Activated CD8-positive, alpha-beta memory T cell treated with anti-CD3 and anti-CD28 coated beads, Interleukin-2, amount 50 U/mL, for 1 hour (primary cell): ENCODE data around the gene BRAT1.

Source experiments
- DNase-seq: peaks from one replicate; pipeline ENCODE4 v3.0.0-alpha.2; 2020; ENCODE audit errors: extremely low read depth

BRAT1 gene

GRCh38 chr7:2510130-2510776, 45.1 kb downstream of the BRAT1 start:
- no peak for DNase-seq

DNA sequence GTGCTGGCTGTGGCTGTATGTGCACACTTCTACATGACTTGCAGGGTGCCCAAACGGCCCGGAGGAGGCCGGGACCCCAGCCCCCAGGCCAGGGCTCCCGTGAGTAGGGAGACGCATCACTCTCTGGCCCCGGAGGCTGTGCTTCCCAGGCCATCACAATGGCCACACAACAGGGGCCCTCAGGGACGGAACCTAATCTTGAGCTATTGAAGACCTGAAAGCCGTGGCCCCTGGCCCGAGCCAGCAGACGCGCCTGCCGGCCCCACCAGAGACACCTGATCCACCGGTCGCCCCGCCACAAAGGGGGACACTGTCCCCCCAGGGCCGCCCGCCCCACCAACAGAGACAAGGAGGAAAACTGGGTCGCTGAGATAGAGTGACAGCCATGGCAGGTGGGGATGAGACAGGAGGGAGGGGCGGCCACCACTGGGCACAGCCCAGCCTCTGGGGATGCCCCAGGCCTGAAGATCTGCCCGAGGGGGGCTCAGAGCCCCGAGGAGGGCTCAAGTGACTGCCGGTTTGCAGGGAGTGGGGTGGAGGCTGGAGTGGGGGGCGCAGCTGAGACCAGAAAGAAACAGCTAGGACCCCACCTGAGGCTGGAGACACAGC, 45.9 kb downstream of the BRAT1 start:
- DNase-seq, result no peak

DNA sequence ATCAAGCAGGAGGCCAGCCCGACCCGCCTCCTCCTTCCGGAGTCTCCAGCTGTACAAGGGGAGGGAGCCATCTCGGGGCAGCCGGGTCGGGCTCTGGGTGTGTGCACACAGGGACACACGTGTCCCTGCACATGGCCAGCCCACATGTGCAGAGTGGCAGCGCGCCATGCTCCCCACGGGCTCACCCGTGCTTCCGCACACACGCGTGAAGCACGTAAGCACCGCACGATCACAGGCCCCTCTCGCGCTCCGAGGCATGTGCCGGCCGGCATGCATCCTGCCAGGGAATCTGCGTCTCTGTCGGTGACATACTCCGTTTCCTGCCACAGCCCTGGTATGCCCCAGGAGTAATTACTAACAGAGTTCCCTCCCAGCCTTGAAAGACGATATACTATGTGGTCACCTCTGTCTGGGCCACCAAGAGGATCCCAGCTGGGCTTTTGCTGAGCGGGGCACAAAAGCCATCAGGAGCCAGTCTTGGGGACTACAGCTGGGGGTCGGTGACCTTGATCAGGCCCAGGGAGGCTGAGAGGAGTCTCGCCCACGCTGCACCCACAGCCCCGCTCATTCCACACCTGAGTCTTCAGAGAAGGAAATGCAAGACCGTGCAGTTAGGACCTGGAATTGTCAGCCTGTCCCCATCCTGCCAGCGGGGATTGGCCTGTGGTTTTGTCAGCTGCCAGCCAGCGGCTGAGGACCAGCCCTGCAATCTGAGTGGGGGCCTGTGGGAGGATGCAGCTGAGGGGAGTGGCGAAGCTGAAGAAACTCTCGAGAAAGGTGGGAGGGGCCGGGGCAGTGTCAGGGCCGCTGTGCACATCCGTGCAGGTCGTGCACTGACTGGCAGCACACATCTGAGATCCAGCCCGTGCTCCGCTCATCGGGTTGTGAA, 46.8 kb downstream of the BRAT1 start:
- DNase-seq, result no peak

DNA sequence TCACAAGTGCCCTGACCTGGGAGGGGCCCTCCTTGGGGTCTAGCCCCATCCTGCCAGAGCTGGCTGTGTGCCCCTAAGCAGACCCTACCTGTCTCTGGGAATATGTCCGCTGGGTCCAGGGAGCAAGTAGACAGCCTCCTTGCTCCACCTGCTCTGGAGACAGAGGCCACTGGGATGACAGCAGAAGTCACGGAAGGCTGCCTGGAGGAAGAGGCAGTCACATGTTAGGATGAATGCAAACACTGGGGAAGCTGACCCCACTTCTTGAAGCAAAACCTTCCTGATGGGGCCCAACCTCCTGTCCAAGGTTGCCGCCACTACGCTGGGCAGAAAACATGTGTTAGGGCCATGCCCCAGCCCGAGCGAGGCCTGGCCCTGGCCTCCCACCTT, 47.4 kb downstream of the BRAT1 start:
- DNase-seq, result no peak

- DNase-seq, result no peak
These were observed 48.0 kb downstream of the BRAT1 start for GRCh38 chr7:2507208-2507916.

GRCh38 chr7:2505401-2505800, 49.9 kb downstream of the BRAT1 start:
- no peak for DNase-seq

- DNase-seq, result no peak
These were observed 50.4 kb downstream of the BRAT1 start for GRCh38 chr7:2504889-2505375.

DNA sequence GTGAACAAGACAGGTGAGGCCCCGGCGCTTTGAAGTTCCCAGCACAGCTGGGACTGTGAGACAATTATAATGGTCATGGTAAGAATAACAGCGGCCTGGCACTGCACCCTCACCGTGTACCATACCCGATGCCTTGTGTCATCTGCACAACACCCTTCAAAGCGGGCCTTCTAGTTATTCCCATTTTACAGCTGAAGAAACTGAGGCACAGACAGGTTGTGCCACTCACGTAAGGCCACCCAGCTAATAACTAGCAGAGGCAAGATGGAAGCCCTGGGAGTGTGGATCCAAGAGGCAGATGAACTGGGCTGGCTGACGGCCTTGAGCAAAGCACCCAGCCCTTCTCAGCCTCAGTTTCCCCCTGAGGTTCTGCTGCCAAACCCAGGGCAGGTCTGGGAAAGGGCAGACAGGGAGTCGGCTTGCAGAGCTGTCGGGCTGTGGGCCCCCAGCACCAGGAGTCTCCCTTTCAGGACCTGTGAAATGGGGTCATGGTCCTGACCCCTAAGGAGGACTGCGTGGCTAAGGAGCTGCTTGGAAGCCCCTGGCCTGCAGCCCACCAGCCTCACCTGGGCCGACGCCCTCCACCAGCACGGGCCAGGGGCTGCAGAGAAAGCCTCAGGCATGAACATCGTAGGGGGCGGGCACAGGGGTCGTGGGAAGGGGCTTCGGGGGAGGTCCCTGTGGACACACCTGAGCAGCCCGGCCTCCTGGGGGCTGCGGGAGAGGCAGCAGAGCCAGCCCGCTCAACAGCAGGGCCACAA, 51.0 kb downstream of the BRAT1 start:
- DNase-seq, result no peak

- DNase-seq, result no peak
These were observed 52.0 kb downstream of the BRAT1 start for GRCh38 chr7:2503056-2503941.

- DNase-seq, result no peak
These were observed 52.7 kb downstream of the BRAT1 start for GRCh38 chr7:2502647-2502966.

- no peak for DNase-seq
These were observed 53.2 kb downstream of the BRAT1 start for GRCh38 chr7:2501947-2502646.

DNA sequence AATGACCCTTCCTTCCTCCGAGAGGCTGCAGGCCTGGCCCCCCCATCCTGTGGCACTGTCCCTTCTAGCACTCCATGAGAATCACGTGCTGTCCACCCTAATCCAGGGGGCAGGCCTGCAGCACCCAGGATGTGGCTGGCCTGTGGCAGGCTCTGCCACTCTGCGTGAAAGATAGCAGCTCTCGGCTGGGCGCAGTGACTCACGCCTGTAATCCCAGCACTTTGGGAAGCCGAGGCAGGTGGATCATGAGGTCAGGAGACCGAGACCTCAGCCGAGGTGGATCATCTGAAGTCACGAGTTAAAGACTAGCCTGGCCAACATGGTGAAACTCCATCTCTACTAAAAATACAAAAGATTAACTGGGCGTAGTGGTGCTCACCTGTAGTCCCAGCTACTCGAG, 54.6 kb downstream of the BRAT1 start:
- DNase-seq, result no peak

DNA sequence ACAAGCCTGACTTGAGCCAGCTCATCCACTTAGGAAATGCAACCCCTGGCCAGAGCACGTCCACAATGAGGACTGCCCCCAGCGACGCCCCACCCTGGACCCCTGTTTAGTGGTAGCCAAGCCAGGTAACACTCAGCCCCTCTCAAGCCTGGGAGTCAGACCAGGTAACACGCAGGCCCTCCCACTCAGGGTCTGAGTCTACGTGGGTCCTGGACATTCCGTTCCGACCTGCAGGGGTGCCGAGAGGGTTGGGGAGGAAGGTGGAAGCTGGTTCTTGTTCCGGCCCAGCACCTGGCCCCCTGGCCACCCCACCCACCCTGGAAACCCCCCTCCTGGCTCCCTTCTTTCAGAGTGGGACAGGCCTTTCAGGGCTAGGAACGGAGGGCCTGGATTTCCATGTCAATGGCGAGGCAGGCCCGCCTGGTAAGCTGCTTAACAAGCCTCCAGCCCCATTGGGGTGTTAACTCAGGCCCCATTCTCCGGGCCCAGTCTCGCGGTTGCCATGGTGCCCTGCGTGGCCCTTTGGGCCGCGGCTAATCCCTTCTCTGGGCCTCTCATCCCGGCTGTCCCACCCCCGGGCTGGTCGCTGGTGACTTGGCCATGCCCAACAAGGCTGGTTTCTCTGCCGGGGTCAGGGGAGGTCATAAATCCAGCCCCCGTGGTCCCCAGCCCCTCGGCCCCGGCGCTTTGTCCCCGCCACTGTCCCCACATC, 55.4 kb downstream of the BRAT1 start:
- no peak for DNase-seq

- no peak for DNase-seq
These were observed 56.1 kb downstream of the BRAT1 start for GRCh38 chr7:2499181-2499580.

- DNase-seq, result no peak
These were observed 56.6 kb downstream of the BRAT1 start for GRCh38 chr7:2498708-2499107.

DNA sequence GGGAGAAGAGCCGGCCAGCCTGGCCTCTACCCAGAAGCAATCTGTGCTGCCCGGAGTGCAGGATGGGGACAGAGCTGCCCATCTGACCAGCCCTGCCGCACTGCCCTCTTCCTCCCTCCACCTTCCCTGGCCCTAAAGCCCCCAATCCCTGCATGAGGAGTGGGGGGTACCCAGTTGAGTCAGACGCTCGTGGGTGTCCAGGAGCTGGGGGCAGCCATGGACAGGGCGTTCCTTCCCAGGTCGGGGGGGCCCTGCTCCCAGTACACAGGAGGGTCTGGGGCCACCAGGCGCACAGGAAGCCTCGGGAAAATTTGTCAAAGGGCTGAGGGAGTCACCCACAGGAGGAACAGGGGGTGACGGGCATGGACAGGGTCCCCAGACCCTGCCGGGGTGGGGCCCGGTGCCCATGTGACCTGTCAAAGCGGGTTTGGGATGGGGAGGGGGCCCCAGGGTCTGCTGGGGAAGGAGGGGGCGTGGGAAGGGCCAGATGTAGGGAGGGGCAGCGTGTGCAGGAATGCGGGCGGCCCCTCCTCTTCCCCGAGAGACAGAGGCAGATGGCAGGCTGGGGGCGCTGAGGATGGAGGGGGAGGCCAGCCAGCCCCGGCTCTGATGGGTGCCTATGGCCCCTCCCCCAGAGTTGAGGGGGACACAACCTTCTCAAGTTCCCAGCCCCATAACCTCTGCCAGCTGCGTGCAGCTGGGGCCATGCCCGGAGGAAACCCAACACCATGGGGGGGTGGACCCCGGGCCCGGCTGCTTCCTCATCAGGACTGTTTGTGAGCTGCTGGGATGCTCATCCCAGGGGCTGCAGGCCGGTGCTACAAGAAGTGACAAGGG, 57.6 kb downstream of the BRAT1 start:
- DNase-seq, result no peak

GRCh38 chr7:2497065-2497464, 58.3 kb downstream of the BRAT1 start:
- no peak for DNase-seq

DNA sequence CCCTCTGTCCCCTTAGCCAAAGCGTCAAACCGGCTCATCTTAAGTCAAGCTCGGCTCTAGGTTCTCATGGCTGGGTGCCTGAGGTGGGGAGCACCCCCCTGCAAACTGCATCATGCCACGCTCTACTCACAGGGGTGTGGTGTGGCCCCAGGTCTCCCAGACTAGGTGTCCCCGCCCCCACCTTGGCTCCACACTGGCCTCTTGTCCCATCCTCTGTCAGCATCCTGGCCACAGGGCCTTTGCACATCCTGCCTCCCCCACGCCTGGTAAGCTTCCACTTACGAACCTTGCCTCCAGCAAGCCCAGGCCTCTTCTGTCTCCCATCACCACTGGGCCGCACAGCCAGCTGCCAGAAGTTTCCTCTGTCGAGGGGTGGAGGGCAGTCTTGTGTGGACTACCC, 58.9 kb downstream of the BRAT1 start:
- DNase-seq, result no peak
